CD4-positive, alpha-beta T cell treated with Interferon alpha-2 for 1 hour (primary cell): ENCODE data around the gene PIAS3.
A peak's percentile ranks its signal among the peaks of the same experiment; 100 is the strongest.
"Not testable (repeated sequence)": the region's sequence is repeated elsewhere in the genome, so short reads cannot be mapped to it uniquely, and the experiment has no call there.

Source experiments
- DNase-seq, 2 donors: peaks; one replicate each; pipeline ENCODE4 v3.0.0-alpha.2; 2020 to 2022

Gene PIAS3

GRCh38 chr1:145871994-145872924 lies 13.4 kb upstream of the PIAS3 start:
- DNase-seq = peak; percentile 18 to 38

- no peak for DNase-seq
Observed at GRCh38 chr1:145868232-145868631, 9.4 kb upstream of the PIAS3 start.

- DNase-seq = no peak
Observed at GRCh38 chr1:145863282-145864018, 4.6 kb upstream of the PIAS3 start.

GRCh38 chr1:145859491-145860023 lies 676 bp upstream of the PIAS3 start:
- DNase-seq = peak; percentile 69 to 80

GRCh38 chr1:145858238-145858900 lies 512 bp downstream of the PIAS3 start:
- peak in 1 of 2 donors; percentile 26 for DNase-seq

GRCh38 chr1:145857170-145857569 lies 1.7 kb downstream of the PIAS3 start:
- no peak for DNase-seq

GRCh38 chr1:145855426-145855948 lies 3.4 kb downstream of the PIAS3 start:
- no peak for DNase-seq

GRCh38 chr1:145849356-145850160 lies 9.3 kb downstream of the PIAS3 start:
- peak in 1 of 2 donors; percentile 7 for DNase-seq

- DNase-seq = no peak
Observed at GRCh38 chr1:145847827-145848226, 11.1 kb downstream of the PIAS3 start.

GRCh38 chr1:145846201-145846612 lies 12.7 kb downstream of the PIAS3 start:
- DNase-seq = peak; percentile 28 to 53

- DNase-seq = peak; percentile 71 to 76
Observed at GRCh38 chr1:145845514-145846161, 13.2 kb downstream of the PIAS3 start, which contains the start of gene NUDT17. NUDT17 (plus strand) TSS chr1:145845630; CDS start chr1:145845641, 11 bp downstream.

GRCh38 chr1:145845144-145845513 lies 13.8 kb downstream of the PIAS3 start:
- no peak for DNase-seq

GRCh38 chr1:145843031-145843430 lies 15.8 kb downstream of the PIAS3 start:
- DNase-seq = no peak

- no peak for DNase-seq
Observed at GRCh38 chr1:145837656-145838055, 21.2 kb downstream of the PIAS3 start.

- DNase-seq = not testable (repeated sequence)
Observed at GRCh38 chr1:145830810-145831209, 28.1 kb downstream of the PIAS3 start.

- no peak for DNase-seq
Observed at GRCh38 chr1:145828367-145829026, 30.4 kb downstream of the PIAS3 start.

- DNase-seq = no peak
Observed at GRCh38 chr1:145827966-145828365, 30.9 kb downstream of the PIAS3 start.

GRCh38 chr1:145826030-145826429 lies 32.9 kb downstream of the PIAS3 start:
- DNase-seq = no peak

GRCh38 chr1:145824499-145824842 lies 34.4 kb downstream of the PIAS3 start:
- DNase-seq = no peak

GRCh38 chr1:145823565-145824498 lies 35.0 kb downstream of the PIAS3 start, which contains the start of the genes POLR3C and RNF115:
POLR3C (plus strand) TSS chr1:145824200; CDS start chr1:145825777, 1,577 bp downstream.
RNF115 (minus strand) TSS chr1:145824095; CDS start chr1:145823873, 222 bp downstream.
- DNase-seq = peak; percentile 86 to 91
